HepG2 (cell line): ENCODE results near the gene COX7A2L. TPM values are rescaled to one million over a fixed set of nuclear protein-coding genes. Genes with fewer than 3 reads are reported as not detected.

Experiments
- ATF7-NPFF ChIP-seq: sonication (generic); formaldehyde crosslinking; IDR thresholded peaks from 2 replicates; pipeline ENCODE4 v1.8.1; 2023; ENCODE audit warnings: mild to moderate bottlenecking, low read depth, missing genetic modification reagents, moderate library complexity
- BORCS8-MEF2B ChIP-seq: sonication (generic); formaldehyde crosslinking; IDR thresholded peaks from 2 replicates; pipeline ENCODE4 v1.8.0; 2022; ENCODE audit warnings: mild to moderate bottlenecking, missing genetic modification reagents
- BRCA1 ChIP-seq: sonication (generic); formaldehyde crosslinking; IDR thresholded peaks from 2 replicates; pipeline ENCODE4 v1.4.0; 2020; ENCODE audit warnings: missing genetic modification reagents
- CC2D1A ChIP-seq: sonication (generic); formaldehyde crosslinking; IDR thresholded peaks from 2 replicates; pipeline ENCODE4 v1.8.1; 2023; ENCODE audit warnings: mild to moderate bottlenecking, missing genetic modification reagents
- EEA1 ChIP-seq: sonication (generic); formaldehyde crosslinking; IDR thresholded peaks from 2 replicates; pipeline ENCODE4 v1.5.1; 2020; ENCODE audit warnings: mild to moderate bottlenecking, missing genetic modification reagents, borderline replicate concordance
- HINFP ChIP-seq: sonication (generic); formaldehyde crosslinking; IDR thresholded peaks from 2 replicates; pipeline ENCODE4 v1.4.0; 2020; ENCODE audit warnings: low read depth, mild to moderate bottlenecking, missing genetic modification reagents
- ISL2 ChIP-seq: sonication (generic); formaldehyde crosslinking; IDR thresholded peaks from 2 replicates; pipeline ENCODE4 v1.5.0; 2020; ENCODE audit warnings: missing genetic modification reagents
- KDM2A ChIP-seq: sonication (generic); formaldehyde crosslinking; IDR thresholded peaks from 2 replicates; pipeline ENCODE4 v1.4.0; 2020; ENCODE audit warnings: low read depth, missing genetic modification reagents, borderline replicate concordance
- MEIS2 ChIP-seq: sonication (generic); formaldehyde crosslinking; IDR thresholded peaks from 2 replicates; pipeline ENCODE4 v1.9.0; 2021; ENCODE audit warnings: mild to moderate bottlenecking, missing genetic modification reagents
- TEAD3 ChIP-seq: optimal IDR thresholded peaks from 2 replicates; pipeline ENCODE3; 2016; ENCODE audit warnings: borderline replicate concordance
- THAP7 ChIP-seq: sonication (generic); formaldehyde crosslinking; IDR thresholded peaks from 2 replicates; pipeline ENCODE4 v1.8.1; 2023; ENCODE audit warnings: mild to moderate bottlenecking, missing genetic modification reagents
- ZFP82 ChIP-seq: sonication (generic); formaldehyde crosslinking; IDR thresholded peaks from 2 replicates; pipeline ENCODE4 v1.5.1; 2020; ENCODE audit warnings: mild to moderate bottlenecking, missing genetic modification reagents, borderline replicate concordance
- ZNF264 ChIP-seq: sonication (generic); formaldehyde crosslinking; IDR thresholded peaks from 2 replicates; pipeline ENCODE4 v1.4.0; 2020; ENCODE audit warnings: missing genetic modification reagents
- ZNF335 ChIP-seq: sonication (generic); formaldehyde crosslinking; IDR thresholded peaks from 2 replicates; pipeline ENCODE4 v1.4.0; 2020; ENCODE audit warnings: missing genetic modification reagents
- ZNF709 ChIP-seq: sonication (generic); formaldehyde crosslinking; IDR thresholded peaks from 2 replicates; pipeline ENCODE4 v1.5.0; 2020; ENCODE audit warnings: mild to moderate bottlenecking, missing genetic modification reagents
- ZNF724P ChIP-seq: sonication (generic); formaldehyde crosslinking; IDR thresholded peaks from 2 replicates; pipeline ENCODE4 v1.8.0; 2022; ENCODE audit warnings: missing genetic modification reagents, borderline replicate concordance
- ZNF773 ChIP-seq: sonication (generic); formaldehyde crosslinking; IDR thresholded peaks from 2 replicates; pipeline ENCODE4 v1.4.0; 2020; ENCODE audit warnings: missing genetic modification reagents, borderline replicate concordance
- ZNF776 ChIP-seq: sonication (generic); formaldehyde crosslinking; IDR thresholded peaks from 2 replicates; pipeline ENCODE4 v1.4.0; 2020; ENCODE audit warnings: mild to moderate bottlenecking, missing genetic modification reagents
- polyA plus RNA-seq, 8 experiments: library from polyadenylated mRNA; depleted of rRNA in 3 of 8; stranded (reverse) in 7 of 8; unstranded in 1 of 8; fragments of >200 nt; fragmentation: Illumina TruSeq in 4 of 8; extraction: Trizol in 4 of 8; gene quantifications; 2 replicates each; pipeline versions ENCODE4 v1.2.1 to v1.2.3, GENCODE V29; 2011 to 2016; ENCODE audit warnings: low read depth in 4 of 8, missing spikeins in 1 of 8, mixed read lengths in 1 of 8; ENCODE audit not compliant: insufficient read depth in 1 of 8
- total RNA-seq, 5 experiments: library from RNA; depleted of rRNA; stranded (reverse); fragments of >200 nt; fragmentation: Illumina TruSeq; extraction: Trizol; gene quantifications; 2 replicates each; pipeline ENCODE4 v1.2.3, GENCODE V29; 2016; ENCODE audit warnings: low read depth in 1 of 5
- TF ChIP-seq, protein P1 (sequence below): sonication (generic); formaldehyde crosslinking; IDR thresholded peaks from 2 replicates; pipeline ENCODE4 v1.5.1; 2020; ENCODE audit warnings: mild to moderate bottlenecking, missing genetic modification reagents, moderate library complexity
- TF ChIP-seq, protein P2 (sequence below): sonication (generic); formaldehyde crosslinking; IDR thresholded peaks from 2 replicates; pipeline ENCODE4 v1.5.1; 2020; ENCODE audit warnings: mild to moderate bottlenecking, missing genetic modification reagents, moderate library complexity

COX7A2L gene
- total and polyA plus RNA-seq, 2 of the 13 experiments (the other 11 are each of a cell fraction or from before 2014, with no cell fraction given): 155 to 201 TPM

GRCh38 chr2:42340045-42340937 is 20.7 kb downstream of the COX7A2L start (continued):
- TF ChIP-seq, protein P1, sequence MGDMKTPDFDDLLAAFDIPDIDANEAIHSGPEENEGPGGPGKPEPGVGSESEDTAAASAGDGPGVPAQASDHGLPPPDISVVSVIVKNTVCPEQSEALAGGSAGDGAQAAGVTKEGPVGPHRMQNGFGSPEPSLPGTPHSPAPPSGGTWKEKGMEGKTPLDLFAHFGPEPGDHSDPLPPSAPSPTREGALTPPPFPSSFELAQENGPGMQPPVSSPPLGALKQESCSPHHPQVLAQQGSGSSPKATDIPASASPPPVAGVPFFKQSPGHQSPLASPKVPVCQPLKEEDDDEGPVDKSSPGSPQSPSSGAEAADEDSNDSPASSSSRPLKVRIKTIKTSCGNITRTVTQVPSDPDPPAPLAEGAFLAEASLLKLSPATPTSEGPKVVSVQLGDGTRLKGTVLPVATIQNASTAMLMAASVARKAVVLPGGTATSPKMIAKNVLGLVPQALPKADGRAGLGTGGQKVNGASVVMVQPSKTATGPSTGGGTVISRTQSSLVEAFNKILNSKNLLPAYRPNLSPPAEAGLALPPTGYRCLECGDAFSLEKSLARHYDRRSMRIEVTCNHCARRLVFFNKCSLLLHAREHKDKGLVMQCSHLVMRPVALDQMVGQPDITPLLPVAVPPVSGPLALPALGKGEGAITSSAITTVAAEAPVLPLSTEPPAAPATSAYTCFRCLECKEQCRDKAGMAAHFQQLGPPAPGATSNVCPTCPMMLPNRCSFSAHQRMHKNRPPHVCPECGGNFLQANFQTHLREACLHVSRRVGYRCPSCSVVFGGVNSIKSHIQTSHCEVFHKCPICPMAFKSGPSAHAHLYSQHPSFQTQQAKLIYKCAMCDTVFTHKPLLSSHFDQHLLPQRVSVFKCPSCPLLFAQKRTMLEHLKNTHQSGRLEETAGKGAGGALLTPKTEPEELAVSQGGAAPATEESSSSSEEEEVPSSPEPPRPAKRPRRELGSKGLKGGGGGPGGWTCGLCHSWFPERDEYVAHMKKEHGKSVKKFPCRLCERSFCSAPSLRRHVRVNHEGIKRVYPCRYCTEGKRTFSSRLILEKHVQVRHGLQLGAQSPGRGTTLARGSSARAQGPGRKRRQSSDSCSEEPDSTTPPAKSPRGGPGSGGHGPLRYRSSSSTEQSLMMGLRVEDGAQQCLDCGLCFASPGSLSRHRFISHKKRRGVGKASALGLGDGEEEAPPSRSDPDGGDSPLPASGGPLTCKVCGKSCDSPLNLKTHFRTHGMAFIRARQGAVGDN (CRISPR knock-in tag): peak; percentile 53
- TF ChIP-seq MEIS2 (CRISPR knock-in tag) (0 out of 2 replicates have a peak, but pooled peaks have one; percentile 25), ZFP82 (CRISPR knock-in tag) (peak; percentile 47; the same call in 1 of the 2 replicates), ZNF776 (CRISPR knock-in tag) (peak; percentile 15; the same call in 1 of the 2 replicates), ISL2 (CRISPR knock-in tag) (no peak), KDM2A (peak; percentile 61), ZNF709 (0 out of 2 replicates have a peak, but pooled peaks have one; percentile 76), ZNF724P (0 out of 2 replicates have a peak, but pooled peaks have one; percentile 22), BRCA1 (CRISPR knock-in tag) (0 out of 2 replicates have a peak, but pooled peaks have one; percentile 34), HINFP (CRISPR knock-in tag) (0 out of 2 replicates have a peak, but pooled peaks have one; percentile 44), ZNF335 (0 out of 2 replicates have a peak, but pooled peaks have one; percentile 39), BORCS8-MEF2B (CRISPR knock-in tag) (peak; percentile 13; the same call in 1 of the 2 replicates), TEAD3 (CRISPR knock-in tag) (peak; percentile 26), ZNF264 (CRISPR knock-in tag) (0 out of 2 replicates have a peak, but pooled peaks have one; percentile 19), EEA1 (CRISPR knock-in tag) (no peak), ZNF773 (CRISPR knock-in tag) (0 out of 2 replicates have a peak, but pooled peaks have one; percentile 31), CC2D1A (CRISPR knock-in tag) (no peak), THAP7 (CRISPR knock-in tag) (0 out of 2 replicates have a peak, but pooled peaks have one; percentile 33), ATF7-NPFF (peak; percentile 57; the same call in 1 of the 2 replicates)
- TF ChIP-seq, protein P2, sequence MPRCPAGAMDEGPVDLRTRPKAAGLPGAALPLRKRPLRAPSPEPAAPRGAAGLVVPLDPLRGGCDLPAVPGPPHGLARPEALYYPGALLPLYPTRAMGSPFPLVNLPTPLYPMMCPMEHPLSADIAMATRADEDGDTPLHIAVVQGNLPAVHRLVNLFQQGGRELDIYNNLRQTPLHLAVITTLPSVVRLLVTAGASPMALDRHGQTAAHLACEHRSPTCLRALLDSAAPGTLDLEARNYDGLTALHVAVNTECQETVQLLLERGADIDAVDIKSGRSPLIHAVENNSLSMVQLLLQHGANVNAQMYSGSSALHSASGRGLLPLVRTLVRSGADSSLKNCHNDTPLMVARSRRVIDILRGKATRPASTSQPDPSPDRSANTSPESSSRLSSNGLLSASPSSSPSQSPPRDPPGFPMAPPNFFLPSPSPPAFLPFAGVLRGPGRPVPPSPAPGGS (CRISPR knock-in tag): no peak
